ENCODE measurements around the gene RUSF1. TPM values are rescaled to one million over a fixed set of nuclear protein-coding genes. Genes with fewer than 3 reads are reported as not detected.

RUSF1 gene
- total and polyA plus RNA-seq, 8 donors = 21.4 to 171 (median 47.0) TPM

DNA sequence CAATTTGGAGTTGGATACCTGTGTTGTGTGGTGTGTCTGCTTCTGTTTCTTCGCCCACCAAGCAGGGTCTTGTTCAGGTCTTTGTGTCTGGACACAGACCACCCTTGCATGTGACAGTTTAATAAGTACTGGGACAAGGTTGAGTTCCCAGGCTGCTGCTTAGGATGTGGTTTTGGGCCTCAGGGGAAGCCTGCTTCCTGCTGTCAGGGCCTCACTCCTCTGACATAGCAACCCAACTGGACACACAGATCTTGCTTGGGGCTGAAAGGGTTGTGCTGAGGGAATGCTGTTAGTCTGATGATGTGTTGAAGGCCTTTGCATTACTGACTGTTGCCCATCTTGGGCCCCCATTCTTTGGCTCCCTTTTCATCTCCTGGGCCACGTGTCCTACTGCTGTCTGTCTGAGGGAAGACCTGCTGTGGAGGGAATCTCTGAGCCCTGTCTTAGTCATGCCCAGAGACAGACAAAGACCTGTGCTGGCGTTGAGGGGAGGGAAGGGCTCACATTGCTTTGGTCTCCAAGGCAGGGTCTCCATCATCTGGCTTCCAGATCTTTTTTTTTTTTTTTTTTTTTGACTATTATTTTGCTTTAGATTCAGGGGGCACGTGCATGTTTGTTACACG lies 40.9 kb downstream of the RUSF1 start:
- Histone ChIP-seq H3K27me3 (peaks cover 0 to 7% (median 0%) of the 10 kb centered on the region in 3 donors), H3K36me3 (peaks cover 38 to 52% (median 52%) of the 10 kb centered on the region in 4 donors), H3K4me3 (no peak overlapping the region), H3K9me3 (no peaks in the 10 kb centered on the region), H3K4me1 (peaks cover 6 to 16% (median 16%) of the 10 kb centered on the region in 4 donors), H3K27ac (no peak overlapping the region)
- DNase-seq = peak in 1 of 2 donors; percentile 10
- WGBS, 5 donors = 82 to 95% (median 84%) methylated on average over 5 of the region's 5 CpGs
- intact Hi-C loops (cut with DNase I; ENCODE audit: low total_unique reads) = no loop called here
- TF ChIP-seq, protein P1, sequence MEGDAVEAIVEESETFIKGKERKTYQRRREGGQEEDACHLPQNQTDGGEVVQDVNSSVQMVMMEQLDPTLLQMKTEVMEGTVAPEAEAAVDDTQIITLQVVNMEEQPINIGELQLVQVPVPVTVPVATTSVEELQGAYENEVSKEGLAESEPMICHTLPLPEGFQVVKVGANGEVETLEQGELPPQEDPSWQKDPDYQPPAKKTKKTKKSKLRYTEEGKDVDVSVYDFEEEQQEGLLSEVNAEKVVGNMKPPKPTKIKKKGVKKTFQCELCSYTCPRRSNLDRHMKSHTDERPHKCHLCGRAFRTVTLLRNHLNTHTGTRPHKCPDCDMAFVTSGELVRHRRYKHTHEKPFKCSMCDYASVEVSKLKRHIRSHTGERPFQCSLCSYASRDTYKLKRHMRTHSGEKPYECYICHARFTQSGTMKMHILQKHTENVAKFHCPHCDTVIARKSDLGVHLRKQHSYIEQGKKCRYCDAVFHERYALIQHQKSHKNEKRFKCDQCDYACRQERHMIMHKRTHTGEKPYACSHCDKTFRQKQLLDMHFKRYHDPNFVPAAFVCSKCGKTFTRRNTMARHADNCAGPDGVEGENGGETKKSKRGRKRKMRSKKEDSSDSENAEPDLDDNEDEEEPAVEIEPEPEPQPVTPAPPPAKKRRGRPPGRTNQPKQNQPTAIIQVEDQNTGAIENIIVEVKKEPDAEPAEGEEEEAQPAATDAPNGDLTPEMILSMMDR (IDR thresholded peaks at IDR 0.05) = no peak
- TF ChIP-seq EP300 (IDR thresholded peaks at IDR 0.05) (no peak), POLR2AphosphoS5 (IDR thresholded peaks at IDR 0.05) (no peak), POLR2A (IDR thresholded peaks at IDR 0.05) (no peak)

DNA sequence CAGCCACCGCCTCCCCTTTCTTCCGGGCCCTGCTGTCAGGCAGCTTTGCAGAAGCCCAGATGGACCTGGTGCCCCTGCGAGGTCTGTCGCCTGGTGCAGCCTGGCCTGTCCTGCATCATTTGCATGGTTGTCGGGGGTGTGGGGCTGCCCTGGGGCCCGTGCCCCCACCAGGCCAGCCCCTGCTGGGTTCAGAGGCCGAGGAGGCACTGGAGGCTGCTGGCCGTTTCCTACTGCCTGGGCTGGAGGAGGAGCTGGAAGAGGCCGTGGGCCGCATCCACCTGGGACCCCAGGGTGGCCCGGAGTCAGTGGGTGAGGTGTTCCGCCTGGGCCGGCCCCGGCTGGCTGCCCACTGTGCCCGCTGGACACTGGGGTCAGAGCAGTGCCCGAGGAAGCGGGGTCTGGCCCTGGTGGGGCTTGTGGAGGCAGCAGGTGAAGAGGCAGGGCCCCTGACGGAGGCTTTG lies 41.8 kb downstream of the RUSF1 start:
- peaks cover 45 to 60% (median 58%) of the 10 kb centered on the region in 4 donors for H3K36me3 ChIP-seq

DNA sequence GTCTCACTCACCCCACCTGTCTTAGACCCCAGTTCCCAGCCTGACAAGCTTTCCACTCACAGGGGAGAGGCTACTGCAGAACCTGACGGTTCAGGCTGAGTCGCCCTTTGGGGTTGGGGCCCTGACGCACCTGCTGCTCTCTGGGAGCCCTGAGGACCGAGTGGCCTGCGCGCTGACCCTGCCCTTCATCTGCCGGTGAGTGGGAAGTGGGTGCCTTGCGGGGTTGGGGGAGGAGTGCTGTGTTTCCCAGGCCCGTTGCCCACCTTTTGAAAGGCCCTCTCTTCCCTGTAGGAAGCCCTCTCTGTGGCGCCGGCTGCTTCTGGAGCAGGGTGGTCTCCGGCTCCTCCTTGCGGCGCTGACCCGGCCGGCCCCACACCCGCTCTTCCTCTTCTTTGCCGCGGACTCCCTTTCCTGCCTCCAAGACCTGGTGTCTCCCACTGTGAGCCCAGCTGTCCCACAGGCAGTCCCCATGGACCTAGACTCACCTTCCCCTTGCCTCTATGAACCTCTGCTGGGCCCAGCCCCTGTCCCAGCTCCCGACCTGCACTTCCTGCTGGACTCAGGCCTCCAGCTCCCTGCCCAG lies 42.3 kb downstream of the RUSF1 start:
- H3K9me3 ChIP-seq = no peaks in the 10 kb centered on the region
- intact Hi-C loops (cut with DNase I; ENCODE audit: low total_unique reads) = no loop called here
- H3K4me3 ChIP-seq = no peak overlapping the region
- TF ChIP-seq POLR2AphosphoS5 (IDR thresholded peaks at IDR 0.05) = no peak
- TF ChIP-seq, protein P1 (IDR thresholded peaks at IDR 0.05) = no peak
- TF ChIP-seq POLR2A (IDR thresholded peaks at IDR 0.05) = no peak
- no peak for TF ChIP-seq EP300 (IDR thresholded peaks at IDR 0.05)
- no peak for DNase-seq
- H3K27ac ChIP-seq = no peak overlapping the region
- peaks cover 2 to 11% (median 4%) of the 10 kb centered on the region in 4 donors for H3K4me1 ChIP-seq
- H3K27me3 ChIP-seq = no peaks in the 10 kb centered on the region
- peaks cover 45 to 61% (median 58%) of the 10 kb centered on the region in 4 donors for H3K36me3 ChIP-seq
- WGBS, 5 donors = 86 to 95% (median 91%) methylated on average over 19 to 20 of the region's 20 CpGs

More for the DNA sequence above, 41.8 kb downstream of the RUSF1 start:
- TF ChIP-seq, protein P1 (IDR thresholded peaks at IDR 0.05) = no peak
- no peak for TF ChIP-seq POLR2AphosphoS5 (IDR thresholded peaks at IDR 0.05)
- TF ChIP-seq POLR2A (IDR thresholded peaks at IDR 0.05) = no peak
- no peak for TF ChIP-seq EP300 (IDR thresholded peaks at IDR 0.05)
- no peak for DNase-seq
- Histone ChIP-seq H3K9me3 (no peaks in the 10 kb centered on the region), H3K4me3 (no peak overlapping the region), H3K27ac (no peak overlapping the region), H3K27me3 (no peaks in the 10 kb centered on the region), H3K4me1 (peaks cover 6 to 11% (median 8%) of the 10 kb centered on the region in 4 donors)
- 87 to 95% (median 91%) methylated on average over 14 to 18 of the region's 18 CpGs for WGBS, 5 donors
- intact Hi-C loops (cut with DNase I; ENCODE audit: low total_unique reads) = no loop called here

DNA sequence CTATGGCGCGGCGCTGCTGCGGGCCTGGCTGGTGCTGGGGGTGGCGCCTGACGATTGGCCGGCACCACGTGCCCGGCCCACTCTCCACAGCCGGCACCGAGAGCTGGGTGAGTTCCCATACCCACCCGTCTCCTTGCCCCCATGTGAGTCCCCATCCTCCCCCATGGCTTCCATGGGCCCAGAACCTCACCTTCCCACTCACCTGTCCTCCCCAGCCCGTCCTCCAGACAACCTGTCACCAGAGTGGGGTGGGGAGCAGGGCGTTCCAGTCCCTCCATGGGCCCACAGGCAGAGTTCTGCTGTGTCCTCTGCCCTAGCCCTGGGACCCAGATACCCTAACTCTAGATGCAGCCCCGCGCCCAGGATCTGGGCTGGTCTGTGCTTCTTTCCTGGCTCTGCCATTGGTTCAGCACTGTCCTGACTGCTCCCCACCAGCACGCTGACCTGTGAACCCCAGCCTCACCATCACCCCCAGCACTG lies 43.4 kb downstream of the RUSF1 start:
- no peaks in the 10 kb centered on the region for H3K27me3 ChIP-seq
- peaks cover 8 to 19% (median 11%) of the 10 kb centered on the region in 4 donors for H3K4me1 ChIP-seq
- H3K4me3 ChIP-seq = no peak overlapping the region
- intact Hi-C loops (cut with DNase I; ENCODE audit: low total_unique reads) = no loop called here
- H3K9me3 ChIP-seq = no peaks in the 10 kb centered on the region
- 93 to 96% (median 94%) methylated on average over 17 of the region's 17 CpGs for WGBS, 5 donors
- H3K27ac ChIP-seq = no peak overlapping the region
- DNase-seq = no peak
- TF ChIP-seq POLR2AphosphoS5 (IDR thresholded peaks at IDR 0.05) (no peak), EP300 (IDR thresholded peaks at IDR 0.05) (no peak), POLR2A (IDR thresholded peaks at IDR 0.05) (no peak)
- TF ChIP-seq, protein P1 (IDR thresholded peaks at IDR 0.05) = no peak
- peaks cover 45 to 61% (median 58%) of the 10 kb centered on the region in 4 donors for H3K36me3 ChIP-seq
